Measurements from ENCODE around the gene CALML3.

Gene CALML3

GRCh38 chr10:5537684-5538083, 12.9 kb downstream of the CALML3 start:
- Histone ChIP-seq H3K4me3 (ENCODE audit: low read depth, low read length) (no peak overlapping the region), H3K9ac (ENCODE audit: low read length) (no peak overlapping the region), H3K36me3 (ENCODE audit: control insufficient read depth, insufficient read depth, low read length) (no peaks in the 10 kb centered on the region), H3K4me1 (ENCODE audit: control insufficient read depth, insufficient read depth, low read length) (peaks cover 8% of the 10 kb centered on the region; the same call in 1 of the 2 replicates), H3K27me3 (ENCODE audit: control insufficient read depth, insufficient read depth, low read length) (no peaks in the 10 kb centered on the region), H3K27ac (ENCODE audit: low read depth, low read length) (no peak overlapping the region), H3K9me3 (ENCODE audit: control insufficient read depth, insufficient read depth, low read depth, low read length) (peaks cover 15% of the 10 kb centered on the region; the same call in 1 of the 2 replicates)

DNA sequence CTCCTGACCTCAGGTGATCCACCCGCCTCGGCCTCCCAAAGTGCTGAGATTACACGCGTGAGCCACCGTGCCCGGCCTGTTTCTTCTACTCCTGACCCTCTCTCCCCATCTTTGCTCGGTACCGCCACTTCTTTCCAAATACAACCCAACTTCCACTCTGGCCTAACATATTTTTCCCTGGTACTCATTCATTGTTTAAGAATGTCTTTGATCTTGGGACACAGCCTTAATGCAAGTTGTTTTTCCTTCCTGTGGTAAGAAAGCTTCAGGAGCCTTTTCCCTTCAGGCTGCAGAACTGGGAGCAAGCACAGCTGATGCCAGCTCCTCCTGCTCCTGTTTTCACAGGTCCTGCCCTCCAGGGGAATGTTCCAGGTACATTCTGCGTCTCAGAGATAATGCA, 13.7 kb downstream of the CALML3 start:
- Histone ChIP-seq H3K9ac (ENCODE audit: low read length) (no peak overlapping the region), H3K4me3 (ENCODE audit: low read depth, low read length) (no peak overlapping the region), H3K4me1 (ENCODE audit: control insufficient read depth, insufficient read depth, low read length) (peaks cover 8% of the 10 kb centered on the region; the same call in 1 of the 2 replicates), H3K27me3 (ENCODE audit: control insufficient read depth, insufficient read depth, low read length) (no peaks in the 10 kb centered on the region), H3K27ac (ENCODE audit: low read depth, low read length) (no peak overlapping the region), H3K36me3 (ENCODE audit: control insufficient read depth, insufficient read depth, low read length) (no peaks in the 10 kb centered on the region), H3K9me3 (ENCODE audit: control insufficient read depth, insufficient read depth, low read depth, low read length) (peaks cover 18% of the 10 kb centered on the region)

GRCh38 chr10:5538892-5539651, 14.3 kb downstream of the CALML3 start:
- H3K27me3 ChIP-seq (ENCODE audit: control insufficient read depth, insufficient read depth, low read length) = no peaks in the 10 kb centered on the region
- H3K36me3 ChIP-seq (ENCODE audit: control insufficient read depth, insufficient read depth, low read length) = no peaks in the 10 kb centered on the region
- H3K9ac ChIP-seq (ENCODE audit: low read length) = no peak overlapping the region
- peaks cover 8% of the 10 kb centered on the region; the same call in 1 of the 2 replicates for H3K4me1 ChIP-seq (ENCODE audit: control insufficient read depth, insufficient read depth, low read length)
- H3K9me3 ChIP-seq (ENCODE audit: control insufficient read depth, insufficient read depth, low read depth, low read length) = peaks cover 22% of the 10 kb centered on the region
- no peak overlapping the region for H3K4me3 ChIP-seq (ENCODE audit: low read depth, low read length)
- no peak overlapping the region for H3K27ac ChIP-seq (ENCODE audit: low read depth, low read length)

DNA sequence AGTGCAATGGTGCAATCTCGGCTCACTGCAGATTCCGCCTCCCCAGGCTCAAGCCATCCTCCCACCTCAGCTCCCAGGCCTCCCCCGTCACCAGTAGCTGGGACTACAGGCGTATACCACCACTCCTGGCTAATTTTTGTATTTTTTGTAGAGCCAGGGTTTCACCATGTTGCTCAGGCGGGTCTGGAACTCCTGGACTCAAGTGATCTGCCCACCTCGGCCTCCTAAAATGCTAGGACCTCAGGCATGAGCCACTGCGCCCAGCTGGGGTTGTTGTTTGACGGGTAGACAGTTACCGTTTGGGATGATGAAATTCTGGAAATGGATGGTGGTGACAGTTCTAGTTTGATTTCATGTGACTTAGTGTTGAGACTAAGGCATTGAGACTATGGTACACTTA, 15.3 kb downstream of the CALML3 start:
- Histone ChIP-seq H3K36me3 (ENCODE audit: control insufficient read depth, insufficient read depth, low read length) (no peaks in the 10 kb centered on the region), H3K27ac (ENCODE audit: low read depth, low read length) (no peak overlapping the region), H3K27me3 (ENCODE audit: control insufficient read depth, insufficient read depth, low read length) (no peaks in the 10 kb centered on the region), H3K4me3 (ENCODE audit: low read depth, low read length) (no peak overlapping the region), H3K9me3 (ENCODE audit: control insufficient read depth, insufficient read depth, low read depth, low read length) (peaks cover 26% of the 10 kb centered on the region), H3K9ac (ENCODE audit: low read length) (no peak overlapping the region), H3K4me1 (ENCODE audit: control insufficient read depth, insufficient read depth, low read length) (peaks cover 8% of the 10 kb centered on the region; the same call in 1 of the 2 replicates)

DNA sequence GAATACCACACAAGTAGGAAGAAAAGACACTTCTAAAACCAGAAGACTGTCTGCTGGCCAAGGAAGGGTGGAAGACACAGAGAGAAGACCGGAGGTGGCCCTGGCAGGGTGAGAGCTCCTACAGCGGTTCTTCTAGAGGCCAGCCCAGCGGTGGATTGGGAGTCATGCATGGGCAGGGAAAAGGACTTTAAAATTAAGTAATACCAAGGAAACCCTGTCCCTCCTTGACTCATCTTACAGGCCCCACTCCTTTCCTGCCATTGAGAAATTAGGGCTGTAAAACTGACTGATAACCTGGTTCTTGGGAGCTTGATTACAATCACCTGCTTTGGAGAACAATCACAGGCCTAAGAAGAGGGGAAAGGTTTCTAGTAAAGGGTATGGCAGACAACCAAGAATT, 16.1 kb downstream of the CALML3 start:
- H3K27ac ChIP-seq (ENCODE audit: low read depth, low read length) = no peak overlapping the region
- H3K4me1 ChIP-seq (ENCODE audit: control insufficient read depth, insufficient read depth, low read length) = peaks cover 8% of the 10 kb centered on the region; the same call in 1 of the 2 replicates
- no peak overlapping the region for H3K4me3 ChIP-seq (ENCODE audit: low read depth, low read length)
- no peaks in the 10 kb centered on the region for H3K27me3 ChIP-seq (ENCODE audit: control insufficient read depth, insufficient read depth, low read length)
- no peak overlapping the region for H3K9ac ChIP-seq (ENCODE audit: low read length)
- no peaks in the 10 kb centered on the region for H3K36me3 ChIP-seq (ENCODE audit: control insufficient read depth, insufficient read depth, low read length)
- H3K9me3 ChIP-seq (ENCODE audit: control insufficient read depth, insufficient read depth, low read depth, low read length) = peaks cover 26% of the 10 kb centered on the region

- Histone ChIP-seq H3K4me3 (ENCODE audit: low read depth, low read length) (no peak overlapping the region), H3K4me1 (ENCODE audit: control insufficient read depth, insufficient read depth, low read length) (peaks cover 8% of the 10 kb centered on the region; the same call in 1 of the 2 replicates), H3K9ac (ENCODE audit: low read length) (no peak overlapping the region), H3K36me3 (ENCODE audit: control insufficient read depth, insufficient read depth, low read length) (no peaks in the 10 kb centered on the region), H3K27me3 (ENCODE audit: control insufficient read depth, insufficient read depth, low read length) (no peaks in the 10 kb centered on the region), H3K27ac (ENCODE audit: low read depth, low read length) (no peak overlapping the region), H3K9me3 (ENCODE audit: control insufficient read depth, insufficient read depth, low read depth, low read length) (peaks cover 26% of the 10 kb centered on the region)
Observed at GRCh38 chr10:5542100-5542499, 17.3 kb downstream of the CALML3 start.

DNA sequence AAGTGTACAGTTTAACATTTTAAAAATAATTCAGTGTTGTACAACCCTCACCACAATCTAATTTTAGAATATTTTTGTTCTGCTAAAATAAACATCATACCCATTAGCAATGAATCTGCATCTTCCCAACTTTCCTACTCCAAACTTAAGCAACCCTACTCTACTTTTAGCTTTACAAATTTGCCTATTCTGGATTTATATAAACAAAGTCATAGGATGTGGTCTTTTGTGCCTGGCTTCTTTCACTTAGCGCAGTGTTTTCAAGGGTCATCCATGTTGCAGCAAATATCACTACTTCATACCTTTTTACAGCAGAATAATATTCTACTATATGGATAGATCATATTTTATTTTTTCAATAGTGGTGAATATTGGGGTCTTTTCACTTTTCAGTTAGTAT, 18.9 kb downstream of the CALML3 start:
- Histone ChIP-seq H3K4me1 (ENCODE audit: control insufficient read depth, insufficient read depth, low read length) (peaks cover 12% of the 10 kb centered on the region; the same call in 1 of the 2 replicates), H3K36me3 (ENCODE audit: control insufficient read depth, insufficient read depth, low read length) (no peaks in the 10 kb centered on the region), H3K27ac (ENCODE audit: low read depth, low read length) (no peak overlapping the region)

DNA sequence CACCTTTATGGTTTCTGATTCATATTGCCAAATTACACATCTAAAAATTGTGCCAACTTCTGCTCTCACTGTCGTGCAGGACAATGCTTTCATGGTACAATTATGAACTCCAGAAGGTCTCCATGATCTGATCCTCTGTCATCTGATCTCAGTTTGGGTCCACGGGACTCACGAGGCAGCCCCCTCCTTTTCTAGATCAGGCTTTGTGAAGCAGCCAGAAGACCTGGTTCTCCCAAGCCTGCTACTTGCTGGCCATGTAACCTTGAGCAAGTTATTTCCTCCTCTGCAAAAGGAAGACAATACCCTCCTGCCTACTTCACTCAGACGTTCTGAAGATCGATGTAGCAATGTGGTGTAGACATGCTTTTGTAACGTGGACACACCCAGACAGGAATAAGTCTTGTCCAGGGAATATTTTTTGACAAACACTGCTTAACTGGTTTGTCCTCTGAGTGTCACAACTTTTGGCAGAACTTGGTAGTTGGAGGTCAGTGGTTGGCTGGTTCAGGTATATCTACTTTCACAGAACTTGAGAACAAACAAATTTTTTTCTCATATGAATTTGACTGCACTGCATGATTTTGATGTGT, 19.6 kb downstream of the CALML3 start:
- Histone ChIP-seq H3K9me3 (ENCODE audit: control insufficient read depth, insufficient read depth, low read depth, low read length) (peaks cover 26% of the 10 kb centered on the region), H3K27me3 (ENCODE audit: control insufficient read depth, insufficient read depth, low read length) (no peaks in the 10 kb centered on the region), H3K4me1 (ENCODE audit: control insufficient read depth, insufficient read depth, low read length) (peaks cover 10% of the 10 kb centered on the region; the same call in 1 of the 2 replicates), H3K4me3 (ENCODE audit: low read depth, low read length) (no peak overlapping the region), H3K27ac (ENCODE audit: low read depth, low read length) (no peak overlapping the region), H3K36me3 (ENCODE audit: control insufficient read depth, insufficient read depth, low read length) (no peaks in the 10 kb centered on the region), H3K9ac (ENCODE audit: low read length) (no peak overlapping the region)

More for the DNA sequence above, 18.9 kb downstream of the CALML3 start:
- no peak overlapping the region for H3K4me3 ChIP-seq (ENCODE audit: low read depth, low read length)
- no peaks in the 10 kb centered on the region for H3K27me3 ChIP-seq (ENCODE audit: control insufficient read depth, insufficient read depth, low read length)
- H3K9ac ChIP-seq (ENCODE audit: low read length) = no peak overlapping the region
- H3K9me3 ChIP-seq (ENCODE audit: control insufficient read depth, insufficient read depth, low read depth, low read length) = peaks cover 26% of the 10 kb centered on the region

GRCh38 chr10:5545011-5545410, 20.2 kb downstream of the CALML3 start:
- peaks cover 10% of the 10 kb centered on the region; the same call in 1 of the 2 replicates for H3K4me1 ChIP-seq (ENCODE audit: control insufficient read depth, insufficient read depth, low read length)

DNA sequence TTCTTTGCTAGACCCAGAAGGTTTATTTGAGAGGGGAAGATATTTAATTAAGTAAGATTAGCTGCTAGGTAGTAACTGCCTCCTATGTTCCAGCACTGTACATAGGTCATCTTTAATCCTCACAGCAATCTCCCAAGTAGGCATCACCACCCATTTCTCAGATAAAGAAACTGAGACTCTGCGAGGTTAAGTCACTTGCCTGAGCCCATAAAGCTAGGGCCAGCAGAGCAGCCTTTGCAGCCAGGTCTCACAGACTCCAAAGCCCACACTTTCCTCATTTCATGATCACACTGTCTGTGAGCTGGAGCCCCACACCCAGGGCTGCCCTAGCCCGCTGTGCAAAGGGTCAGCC, 20.6 kb downstream of the CALML3 start:
- Histone ChIP-seq H3K4me1 (ENCODE audit: control insufficient read depth, insufficient read depth, low read length) (peaks cover 10% of the 10 kb centered on the region; the same call in 1 of the 2 replicates), H3K4me3 (ENCODE audit: low read depth, low read length) (no peak overlapping the region), H3K27ac (ENCODE audit: low read depth, low read length) (no peak overlapping the region)

More at GRCh38 chr10:5545011-5545410, 20.2 kb downstream of the CALML3 start:
- Histone ChIP-seq H3K9ac (ENCODE audit: low read length) (no peak overlapping the region), H3K27ac (ENCODE audit: low read depth, low read length) (no peak overlapping the region), H3K27me3 (ENCODE audit: control insufficient read depth, insufficient read depth, low read length) (no peaks in the 10 kb centered on the region), H3K4me3 (ENCODE audit: low read depth, low read length) (no peak overlapping the region), H3K9me3 (ENCODE audit: control insufficient read depth, insufficient read depth, low read depth, low read length) (peaks cover 26% of the 10 kb centered on the region), H3K36me3 (ENCODE audit: control insufficient read depth, insufficient read depth, low read length) (no peaks in the 10 kb centered on the region)

More for the DNA sequence above, 20.6 kb downstream of the CALML3 start:
- H3K9ac ChIP-seq (ENCODE audit: low read length) = no peak overlapping the region
- H3K9me3 ChIP-seq (ENCODE audit: control insufficient read depth, insufficient read depth, low read depth, low read length) = peaks cover 23% of the 10 kb centered on the region
- H3K36me3 ChIP-seq (ENCODE audit: control insufficient read depth, insufficient read depth, low read length) = no peaks in the 10 kb centered on the region
- H3K27me3 ChIP-seq (ENCODE audit: control insufficient read depth, insufficient read depth, low read length) = no peaks in the 10 kb centered on the region

All from HUES6 (cell line).